CD8-positive, alpha-beta memory T cell (primary cell): ENCODE results near the gene LRFN2. TPM values are rescaled to one million over a fixed set of nuclear protein-coding genes. Genes with fewer than 3 reads are reported as not detected.

Experiments
- CTCF ChIA-PET: fragments of 350-600 bp; sonication (Branson Sonifier 250); formaldehyde crosslinking; loops from one replicate; lab custom pipeline; 2021; ENCODE audit warnings: antibody characterized with exemption; lab: Charles Lee
- POLR2A ChIA-PET: fragments of 350-600 bp; sonication (Branson Sonifier 250); formaldehyde crosslinking; loops from one replicate; lab custom pipeline; 2021; ENCODE audit warnings: antibody characterized with exemption; lab: Charles Lee
- DNase-seq, 5 donors: peaks; one replicate each; pipeline versions ENCODE4 v3.0.0 to v3.0.0-alpha.2; 2020 to 2022; ENCODE audit warnings: mixed read lengths in 1 of 5
- H3K27ac ChIP-seq: one replicate; pipeline ENCODE4 v1.7.0; 2013; ENCODE audit warnings: low read depth, mild to moderate bottlenecking, low read length, moderate library complexity
- H3K27me3 ChIP-seq: 2 replicates; pipeline ENCODE4 v1.7.0; 2013; ENCODE audit warnings: low read length, mild to moderate bottlenecking; ENCODE audit not compliant: insufficient read depth, poor library complexity, severe bottlenecking
- H3K36me3 ChIP-seq: 2 replicates; pipeline ENCODE4 v1.7.0; 2013; ENCODE audit warnings: mild to moderate bottlenecking, low read length, moderate library complexity; ENCODE audit not compliant: insufficient read depth
- H3K4me1 ChIP-seq: 2 replicates; pipeline ENCODE4 v1.7.0; 2013; ENCODE audit warnings: mild to moderate bottlenecking, low read length, moderate library complexity; ENCODE audit not compliant: insufficient read depth
- H3K4me3 ChIP-seq: 2 replicates; pipeline ENCODE4 v1.7.0; 2013; ENCODE audit warnings: mild to moderate bottlenecking, low read length
- H3K9me3 ChIP-seq: 2 replicates; pipeline ENCODE4 v1.7.0; 2013; ENCODE audit warnings: mild to moderate bottlenecking, low read length
- H3K27ac Mint-ChIP-seq, 8 donors: one replicate each; pipeline ENCODE4 v1.8.0; 2020 to 2021; ENCODE audit warnings: mixed read lengths in 8 of 8, mild to moderate bottlenecking in 6 of 8, inconsistent platforms in 3 of 8, moderate library complexity in 3 of 8
- H3K27me3 Mint-ChIP-seq, 2 donors: one replicate each; pipeline ENCODE4 v1.8.0; 2020 to 2021; ENCODE audit warnings: mixed read lengths in 2 of 2, mild to moderate bottlenecking in 1 of 2, moderate library complexity in 1 of 2
- H3K36me3 Mint-ChIP-seq, 3 donors: one replicate each; pipeline ENCODE4 v1.8.0; 2020 to 2021; ENCODE audit warnings: mixed read lengths in 3 of 3, inconsistent platforms in 1 of 3, mild to moderate bottlenecking in 1 of 3
- H3K4me1 Mint-ChIP-seq, 3 donors: one replicate each; pipeline ENCODE4 v1.8.0; 2020 to 2021; ENCODE audit warnings: mixed read lengths in 3 of 3, inconsistent platforms in 1 of 3, mild to moderate bottlenecking in 1 of 3
- H3K4me3 Mint-ChIP-seq, 7 donors: one replicate each; pipeline ENCODE4 v1.8.0; 2020 to 2021; ENCODE audit warnings: mixed read lengths in 7 of 7, mild to moderate bottlenecking in 6 of 7, moderate library complexity in 4 of 7, inconsistent platforms in 2 of 7
- H3K9me3 Mint-ChIP-seq, 5 donors: one replicate each; pipeline ENCODE4 v1.8.0; 2020 to 2022; ENCODE audit warnings: mixed read lengths in 5 of 5, mild to moderate bottlenecking in 3 of 5, moderate library complexity in 2 of 5, inconsistent platforms in 1 of 5
- polyA plus RNA-seq: library from polyadenylated mRNA; unstranded; fragments of 300-500 nt; fragmentation: Illumina TruSeq; gene quantifications from one replicate; pipeline ENCODE4 v1.2.3, GENCODE V29; 2021
- total RNA-seq, 2 experiments: library from RNA; stranded (reverse); gene quantifications; one replicate each; pipeline ENCODE4 v1.2.3, GENCODE V29; 2021

Gene LRFN2
- total and polyA plus RNA-seq, 3 experiments from 2014 or later, result 0.29 TPM; not detected in 2

DNA sequence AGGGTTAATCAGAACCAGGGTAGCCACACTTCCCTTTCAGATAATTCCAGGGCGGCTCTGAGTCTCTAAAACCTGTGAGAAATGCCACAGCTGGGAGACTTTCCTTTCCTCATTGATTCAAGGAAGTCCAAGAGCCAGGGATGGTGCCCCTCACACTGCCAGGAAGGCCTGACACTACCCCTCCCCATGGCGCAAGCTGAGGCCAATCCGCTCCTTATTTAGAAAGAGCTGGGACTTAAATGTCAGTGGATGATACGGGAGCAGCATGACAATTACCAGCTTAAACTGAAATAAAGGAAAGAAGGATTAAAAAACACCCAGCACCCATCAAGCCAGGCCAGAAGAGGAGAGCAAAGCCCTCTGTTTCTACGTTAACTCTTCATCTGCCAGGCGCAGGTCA, 244.4 kb downstream of the LRFN2 start:
- Histone ChIP-seq H3K27ac (no peak overlapping the region), H3K36me3 (no peaks in the 10 kb centered on the region), H3K9me3 (no peaks in the 10 kb centered on the region), H3K4me1 (no peaks in the 10 kb centered on the region), H3K27me3 (no peaks in the 10 kb centered on the region), H3K4me3 (no peak overlapping the region)
- DNase-seq, result no peak
- peaks cover 0 to 2% (median 0%) of the 10 kb centered on the region in 5 donors for H3K9me3 Mint-ChIP-seq
- ChIA-PET CTCF (interaction anchor here (0.8 kb wide), 1 partner anchor 245 kb away, joined by 3 read pairs; the partner anchor contains the start of gene LRFN2), POLR2A (no interaction called here)
- H3K36me3 Mint-ChIP-seq, result no peaks in the 10 kb centered on the region
- H3K27me3 Mint-ChIP-seq, result peaks cover 2 to 16% of the 10 kb centered on the region in 2 donors
- H3K4me3 Mint-ChIP-seq, result no peak overlapping the region
- no peaks in the 10 kb centered on the region for H3K4me1 Mint-ChIP-seq
- no peak overlapping the region for H3K27ac Mint-ChIP-seq

DNA sequence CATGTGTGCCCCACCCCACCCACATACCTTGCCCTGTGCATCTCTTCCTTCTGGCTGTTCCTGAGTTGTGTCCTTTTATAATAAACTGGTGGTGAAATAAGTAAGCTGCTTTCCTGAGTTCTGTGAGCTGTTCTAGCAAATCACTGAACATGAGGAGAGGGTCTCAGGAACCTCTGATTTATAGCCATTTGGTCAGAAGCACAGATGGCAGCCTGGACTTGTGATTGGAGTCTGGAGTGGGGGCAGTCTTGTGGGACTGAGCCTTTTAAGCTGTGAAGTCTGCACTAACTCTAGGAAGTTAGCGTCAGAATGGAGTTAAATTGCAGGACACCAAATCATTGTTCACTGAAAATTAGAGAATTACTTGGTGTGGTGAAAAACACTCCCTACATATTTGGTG, 245.4 kb downstream of the LRFN2 start:
- ChIA-PET POLR2A (no interaction called here), CTCF (no interaction called here)
- Histone ChIP-seq H3K27ac (no peak overlapping the region), H3K9me3 (no peaks in the 10 kb centered on the region), H3K36me3 (no peaks in the 10 kb centered on the region), H3K4me1 (no peaks in the 10 kb centered on the region), H3K27me3 (no peaks in the 10 kb centered on the region), H3K4me3 (no peak overlapping the region)
- Mint-ChIP-seq H3K36me3 (no peaks in the 10 kb centered on the region), H3K27me3 (peaks cover 2 to 13% of the 10 kb centered on the region in 2 donors), H3K27ac (no peak overlapping the region), H3K4me3 (no peak overlapping the region), H3K4me1 (no peaks in the 10 kb centered on the region), H3K9me3 (peaks cover 0 to 2% (median 0%) of the 10 kb centered on the region in 5 donors)
- no peak for DNase-seq
